GM12865 (cell line): ENCODE results near the gene NR1I3.
A peak's percentile ranks its signal among the peaks of the same experiment; 100 is the strongest.

Source experiments
- DNase-seq: peaks from one replicate; pipeline ENCODE4 v3.0.0; 2010; ENCODE audit warnings: low read depth
- H3K4me3 ChIP-seq: 2 replicates; pipeline ENCODE4 v1.5.1; 2011; ENCODE audit warnings: mild to moderate bottlenecking, low read depth, low read length, control low read depth
- TF ChIP-seq, protein P1 (sequence below): IDR thresholded peaks from 2 replicates; pipeline ENCODE4 v1.5.1; 2011; ENCODE audit warnings: low read length, control low read depth, low read depth, inconsistent platforms; ENCODE audit not compliant: insufficient read depth; ENCODE audit errors: missing control alignments

Gene NR1I3

DNA sequence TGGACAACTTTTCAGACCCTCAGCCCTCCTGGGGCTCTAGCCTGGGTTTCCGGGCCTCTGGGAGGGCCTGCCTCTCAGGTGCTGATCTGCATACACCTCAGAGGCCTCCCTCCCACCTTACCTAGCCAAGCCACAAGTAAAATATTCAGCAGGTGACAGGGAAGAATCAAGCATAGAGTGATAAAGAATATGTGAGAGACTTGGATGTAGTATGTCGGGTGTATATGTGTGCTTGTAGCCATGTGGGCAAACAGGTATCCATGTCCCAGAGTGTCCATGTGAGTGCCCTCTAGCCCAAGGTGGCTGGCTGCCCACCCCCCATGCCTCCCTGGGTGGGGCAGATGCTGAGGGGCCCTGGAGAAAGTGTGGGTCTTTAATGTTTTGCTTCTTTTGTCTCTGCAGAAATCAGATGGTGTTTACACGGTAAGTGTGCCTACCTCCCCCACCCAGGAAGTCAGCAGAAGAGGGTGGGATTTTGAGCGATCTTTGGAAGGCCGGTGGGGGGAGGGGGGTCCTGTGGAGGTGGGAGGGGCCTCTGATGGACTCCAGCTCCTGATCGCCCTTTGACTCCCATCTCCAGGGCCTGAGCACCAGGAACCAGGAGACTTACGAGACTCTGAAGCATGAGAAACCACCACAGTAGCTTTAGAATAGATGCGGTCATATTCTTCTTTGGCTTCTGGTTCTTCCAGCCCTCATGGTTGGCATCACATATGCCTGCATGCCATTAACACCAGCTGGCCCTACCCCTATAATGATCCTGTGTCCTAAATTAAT lies 19.5 kb downstream of the NR1I3 start:
- no peak overlapping the region for H3K4me3 ChIP-seq
- TF ChIP-seq, protein P1, sequence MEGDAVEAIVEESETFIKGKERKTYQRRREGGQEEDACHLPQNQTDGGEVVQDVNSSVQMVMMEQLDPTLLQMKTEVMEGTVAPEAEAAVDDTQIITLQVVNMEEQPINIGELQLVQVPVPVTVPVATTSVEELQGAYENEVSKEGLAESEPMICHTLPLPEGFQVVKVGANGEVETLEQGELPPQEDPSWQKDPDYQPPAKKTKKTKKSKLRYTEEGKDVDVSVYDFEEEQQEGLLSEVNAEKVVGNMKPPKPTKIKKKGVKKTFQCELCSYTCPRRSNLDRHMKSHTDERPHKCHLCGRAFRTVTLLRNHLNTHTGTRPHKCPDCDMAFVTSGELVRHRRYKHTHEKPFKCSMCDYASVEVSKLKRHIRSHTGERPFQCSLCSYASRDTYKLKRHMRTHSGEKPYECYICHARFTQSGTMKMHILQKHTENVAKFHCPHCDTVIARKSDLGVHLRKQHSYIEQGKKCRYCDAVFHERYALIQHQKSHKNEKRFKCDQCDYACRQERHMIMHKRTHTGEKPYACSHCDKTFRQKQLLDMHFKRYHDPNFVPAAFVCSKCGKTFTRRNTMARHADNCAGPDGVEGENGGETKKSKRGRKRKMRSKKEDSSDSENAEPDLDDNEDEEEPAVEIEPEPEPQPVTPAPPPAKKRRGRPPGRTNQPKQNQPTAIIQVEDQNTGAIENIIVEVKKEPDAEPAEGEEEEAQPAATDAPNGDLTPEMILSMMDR = no peak
- DNase-seq = no peak

DNA sequence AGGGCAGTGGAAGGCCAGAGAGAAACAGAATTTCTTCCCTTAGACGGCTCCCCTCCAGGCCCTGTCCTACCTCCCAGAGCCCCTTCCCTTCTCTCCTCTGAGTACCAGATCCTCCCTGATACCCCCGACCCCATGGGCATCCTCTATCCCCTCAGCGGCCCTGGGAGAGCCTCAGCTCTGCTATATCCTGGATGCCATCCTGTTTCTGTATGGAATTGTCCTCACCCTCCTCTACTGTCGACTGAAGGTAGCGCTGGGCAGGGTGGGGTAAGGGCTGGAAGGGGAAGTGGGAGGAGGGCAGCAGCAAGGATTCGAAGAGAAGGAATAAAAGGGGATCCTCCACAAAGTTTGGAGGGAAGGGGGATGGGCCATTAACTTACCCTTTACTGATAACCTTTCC lies 20.2 kb downstream of the NR1I3 start:
- DNase-seq = no peak
- TF ChIP-seq, protein P1 = no peak
- H3K4me3 ChIP-seq = no peak overlapping the region

DNA sequence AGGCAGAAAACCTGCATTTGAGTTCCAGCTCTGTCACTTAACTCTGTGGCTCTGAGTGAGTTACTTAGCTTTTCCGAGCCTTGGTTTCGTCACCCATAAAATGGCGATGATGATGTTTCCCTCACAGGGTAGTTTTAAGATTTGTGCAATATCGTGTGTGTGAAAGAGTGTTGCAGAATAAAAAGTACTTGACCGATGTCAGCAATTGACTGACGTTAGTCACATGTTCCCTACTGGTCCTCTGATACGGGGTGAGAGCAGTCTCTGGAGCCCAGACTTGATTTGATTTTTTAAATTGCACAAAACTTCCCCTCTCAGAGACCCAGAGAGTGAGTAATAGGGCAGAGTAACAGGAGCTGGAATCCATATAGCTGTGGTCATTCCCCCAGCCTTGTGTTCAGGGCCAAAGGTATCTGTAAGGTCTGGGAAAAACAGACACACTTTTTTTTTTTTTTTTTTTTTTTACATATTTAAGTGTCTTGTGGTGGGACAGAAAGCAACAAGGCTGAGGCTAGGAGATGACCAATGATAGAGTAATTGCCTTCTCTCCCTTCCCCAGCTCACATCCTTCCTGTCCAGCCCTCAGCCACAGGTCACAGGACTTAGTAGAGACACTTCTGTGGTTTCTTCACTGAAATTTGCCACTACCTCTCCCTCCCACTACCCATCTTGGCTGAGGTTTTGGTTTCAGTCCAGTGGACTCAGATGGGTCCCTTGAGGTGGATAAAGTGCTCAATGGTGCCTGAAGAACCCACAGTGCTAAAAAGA lies 20.9 kb downstream of the NR1I3 start:
- TF ChIP-seq, protein P1 = no peak
- peak; percentile 89 for DNase-seq
- H3K4me3 ChIP-seq = no peak overlapping the region

DNA sequence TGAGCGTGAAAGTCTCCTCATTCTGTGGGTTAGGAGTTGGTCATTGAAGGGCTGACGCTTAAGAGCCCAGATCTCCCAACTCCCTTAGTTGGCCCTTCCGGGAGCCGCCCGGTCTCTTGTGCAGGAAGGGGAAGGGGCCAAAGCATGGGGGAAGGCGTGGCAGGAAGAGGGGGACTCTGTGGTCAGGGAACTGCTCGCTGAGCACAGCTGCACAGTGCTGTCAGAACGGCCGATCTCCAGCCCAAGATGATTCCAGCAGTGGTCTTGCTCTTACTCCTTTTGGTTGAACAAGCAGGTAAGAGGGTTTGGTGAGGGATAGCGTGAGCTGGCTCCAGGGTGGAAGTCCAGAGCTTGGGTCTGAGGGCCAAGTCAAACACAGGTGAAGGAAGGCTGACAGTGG lies 22.9 kb downstream of the NR1I3 start, which contains the start of gene FCER1G:
FCER1G (plus strand) TSS at position 220 of the 400 bp plus-strand sequence; CDS start at position 247, 27 bp downstream.
- TF ChIP-seq, protein P1 = no peak
- H3K4me3 ChIP-seq = no peak within 1 kb of the TSS
- no peak for DNase-seq

DNA sequence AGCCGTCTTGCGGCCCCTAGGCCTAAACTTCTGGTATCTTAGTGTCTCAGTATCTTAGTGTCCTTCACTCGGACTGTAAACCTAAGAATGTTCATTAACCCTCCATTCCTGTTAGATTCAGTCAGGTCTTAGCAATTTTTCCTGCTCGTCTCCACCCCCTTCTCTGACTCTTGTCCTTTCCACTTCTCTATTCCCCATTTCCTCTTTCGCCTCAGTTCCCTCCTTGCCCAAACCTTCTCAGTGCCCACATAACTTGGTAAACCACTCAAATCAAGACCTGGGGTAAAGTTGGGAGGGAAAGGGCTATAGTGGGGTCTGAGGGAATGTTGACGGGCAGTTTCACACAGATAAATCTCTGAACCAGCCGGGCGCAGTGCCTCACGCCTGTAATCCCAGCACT lies 23.6 kb downstream of the NR1I3 start:
- H3K4me3 ChIP-seq = no peak overlapping the region
- TF ChIP-seq, protein P1 = no peak
- no peak for DNase-seq

DNA sequence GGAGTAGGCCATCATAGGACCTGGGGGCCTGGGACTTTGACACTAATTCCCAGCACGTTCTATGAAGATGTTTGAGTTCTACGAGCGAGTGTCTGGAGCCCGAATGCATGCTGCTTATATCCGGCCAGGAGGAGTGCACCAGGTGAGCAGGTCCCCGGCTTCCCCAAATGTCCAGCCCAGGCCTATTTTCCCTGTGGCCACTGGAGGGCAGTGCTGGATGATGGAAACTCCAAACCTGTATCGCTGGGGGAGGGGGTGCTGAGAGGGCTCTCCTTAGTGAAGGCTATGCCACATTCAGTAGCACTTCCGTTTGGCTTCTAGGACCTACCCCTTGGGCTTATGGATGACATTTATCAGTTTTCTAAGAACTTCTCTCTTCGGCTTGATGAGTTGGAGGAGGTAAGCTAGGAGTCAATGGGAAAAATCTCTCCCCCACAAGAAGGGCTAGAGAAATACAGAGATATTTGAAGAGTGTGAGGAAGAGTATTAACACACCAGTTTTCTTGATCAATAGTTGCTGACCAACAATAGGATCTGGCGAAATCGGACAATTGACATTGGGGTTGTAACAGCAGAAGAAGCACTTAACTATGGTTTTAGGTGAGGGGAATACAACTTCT lies 28.1 kb downstream of the NR1I3 start:
- H3K4me3 ChIP-seq = no peak overlapping the region
- peak; percentile 82 for DNase-seq
- TF ChIP-seq, protein P1 = peak; percentile 86
